Anterior cingulate cortex (tissue), 58 donors: ENCODE results near the gene TUFM.
"Not testable (repeated sequence)": the region's sequence is repeated elsewhere in the genome, so short reads cannot be mapped to it uniquely, and the experiment has no call there.

ENCODE experiments used
- DNase-seq, 58 donors: peaks; one replicate each; lab custom pipeline; 2025; lab: John Stamatoyannopoulos, UW

Gene TUFM

DNA sequence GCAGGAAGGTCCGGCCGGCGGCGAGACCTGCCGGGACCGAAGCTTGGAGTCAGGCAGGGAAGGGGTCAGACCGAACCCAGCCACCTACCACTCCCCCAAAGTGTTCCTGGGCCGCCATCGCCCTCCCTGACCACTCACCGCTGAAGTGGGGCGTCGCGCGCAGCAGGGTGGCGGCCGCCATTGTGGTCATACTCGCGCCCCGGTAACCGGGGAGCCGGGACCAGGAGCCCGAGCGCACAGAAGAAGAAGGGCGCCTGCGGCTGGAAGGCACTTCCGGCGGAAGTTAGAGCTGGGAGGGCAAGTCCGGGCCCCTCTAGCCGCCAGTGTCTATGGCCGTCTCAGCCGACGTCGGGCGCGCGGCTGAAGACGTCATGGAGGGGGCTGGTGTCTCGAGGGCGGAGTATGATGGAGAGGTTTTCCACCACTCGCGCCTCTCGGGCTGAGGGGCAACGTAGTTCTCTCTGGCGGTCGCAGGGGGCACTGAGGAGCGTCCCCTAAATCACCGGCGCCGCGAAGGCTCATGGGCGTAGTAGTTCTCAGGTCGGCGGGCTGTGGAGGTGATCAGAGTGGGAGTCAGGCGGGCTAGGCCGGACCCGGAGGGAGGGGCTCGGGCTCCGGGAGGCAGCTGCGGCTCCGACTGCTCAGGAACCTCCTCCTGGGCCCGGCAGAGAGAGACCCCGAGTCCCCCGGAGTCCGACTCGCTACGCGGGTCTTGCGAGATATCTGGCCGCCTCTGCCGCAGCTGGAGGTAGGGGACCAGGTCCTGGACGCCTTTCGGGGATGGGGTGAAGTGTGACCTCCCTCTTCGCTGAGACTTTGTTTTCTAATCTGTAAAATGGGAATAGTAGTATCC is at the start of gene TUFM:
Gene TUFM, minus strand, starts transcription at position 269 of the 853 bp plus-strand sequence. Its CDS starts 79 bp downstream, at position 190.
- DNase-seq: peak; percentile 87 to 100 (median 98)

DNA sequence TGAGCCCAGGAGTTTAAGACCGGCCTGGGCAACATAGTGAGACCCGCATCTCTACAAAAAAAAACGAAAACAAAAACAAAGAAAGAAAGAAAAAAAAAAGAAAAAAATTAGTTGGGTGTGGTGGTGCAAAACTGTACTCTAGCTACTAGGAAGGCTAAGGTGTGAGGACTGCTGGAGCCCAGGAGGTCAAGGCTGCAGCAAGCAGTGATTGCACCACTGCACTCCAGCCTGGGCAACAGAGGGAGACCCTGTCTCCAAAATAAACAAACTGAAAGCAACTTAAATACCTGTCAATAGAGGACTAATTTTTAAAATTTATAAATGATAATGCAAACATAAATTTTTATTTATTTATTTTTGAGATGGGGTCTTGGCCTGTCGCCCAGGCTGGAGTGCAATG is 49.5 kb upstream of the TUFM start:
- no peak for DNase-seq

DNA sequence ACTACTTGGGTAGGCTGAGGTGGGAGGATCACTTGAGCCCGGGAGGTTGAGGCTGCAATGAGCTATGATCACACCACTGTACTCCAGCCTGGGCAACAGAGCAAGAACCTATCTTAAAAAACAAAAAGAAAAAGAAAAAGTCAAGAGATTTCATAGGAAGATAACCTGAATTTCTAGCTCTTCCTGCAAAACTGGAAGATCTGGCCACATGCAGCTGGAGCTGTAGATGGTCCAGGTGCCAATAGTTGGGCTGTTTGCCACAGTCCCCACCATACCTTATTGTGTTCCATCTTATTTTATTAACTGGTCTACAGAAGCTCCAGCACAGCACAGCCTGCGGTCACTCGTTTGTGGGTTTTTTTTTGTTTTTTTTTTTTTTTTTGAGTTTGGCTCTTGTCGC is 47.1 kb upstream of the TUFM start:
- no peak for DNase-seq

DNA sequence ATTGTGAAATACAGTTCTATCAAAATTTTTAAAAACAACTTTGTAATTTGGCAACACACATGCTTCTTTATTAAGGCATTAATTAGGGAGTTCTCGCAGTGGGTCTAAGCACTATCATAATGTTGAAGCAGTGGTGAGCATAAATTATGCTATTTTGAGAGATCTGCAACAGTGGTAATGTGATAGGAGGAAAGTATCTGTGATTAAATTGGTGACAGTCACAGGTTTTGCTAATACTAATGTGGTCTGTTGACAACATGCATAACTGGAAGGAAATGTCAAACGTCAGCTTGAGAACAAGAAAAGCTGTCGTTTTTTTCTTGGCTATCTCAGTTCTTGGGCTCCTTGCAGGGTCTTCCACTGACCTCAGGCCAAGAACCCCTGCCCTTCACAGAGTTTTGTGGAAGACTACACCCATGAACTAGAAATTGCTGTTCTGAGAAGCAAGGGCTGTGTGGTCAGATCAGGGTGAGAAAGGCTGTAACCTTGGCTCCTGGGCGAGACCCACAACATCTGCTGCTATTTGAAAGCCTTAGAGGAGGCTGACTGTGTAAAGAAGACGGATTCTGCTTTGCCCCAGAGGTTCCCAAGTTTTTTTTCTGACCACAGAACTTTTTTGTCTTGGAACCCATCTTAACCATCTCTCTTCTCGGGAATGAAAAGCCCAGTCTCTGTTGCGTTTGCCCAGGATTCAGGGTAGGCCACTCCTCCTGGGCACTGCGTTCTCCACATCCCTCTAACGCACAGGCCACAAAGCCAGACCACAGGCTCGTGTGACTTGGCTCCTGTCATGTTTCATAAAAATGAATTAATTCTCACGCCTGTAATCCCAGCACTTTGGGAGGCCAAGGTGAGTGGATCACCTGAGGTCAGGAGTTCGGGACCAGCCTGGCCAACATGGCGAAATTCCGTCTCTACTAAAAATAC is 46.1 kb upstream of the TUFM start:
- DNase-seq: no peak

DNA sequence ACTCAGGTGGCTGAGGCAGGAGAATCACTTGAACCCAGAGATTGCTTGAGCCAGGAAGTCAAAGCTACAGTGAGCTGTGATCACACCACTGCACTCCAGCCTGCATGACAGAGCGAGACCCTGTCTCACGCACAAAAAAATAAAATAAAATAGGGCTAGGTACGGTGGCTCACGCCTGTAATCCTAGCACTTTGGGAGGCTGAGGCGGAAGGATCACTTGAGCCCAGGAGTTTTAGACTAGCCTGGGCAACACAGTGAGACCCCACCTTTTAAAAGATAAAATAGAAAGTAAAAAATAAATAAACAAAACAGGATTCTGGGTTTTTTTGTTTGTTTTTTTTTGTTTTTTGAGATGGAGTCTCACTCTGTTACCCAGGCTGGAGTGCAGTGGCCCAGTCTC is 44.2 kb upstream of the TUFM start:
- DNase-seq: not testable (repeated sequence)

DNA sequence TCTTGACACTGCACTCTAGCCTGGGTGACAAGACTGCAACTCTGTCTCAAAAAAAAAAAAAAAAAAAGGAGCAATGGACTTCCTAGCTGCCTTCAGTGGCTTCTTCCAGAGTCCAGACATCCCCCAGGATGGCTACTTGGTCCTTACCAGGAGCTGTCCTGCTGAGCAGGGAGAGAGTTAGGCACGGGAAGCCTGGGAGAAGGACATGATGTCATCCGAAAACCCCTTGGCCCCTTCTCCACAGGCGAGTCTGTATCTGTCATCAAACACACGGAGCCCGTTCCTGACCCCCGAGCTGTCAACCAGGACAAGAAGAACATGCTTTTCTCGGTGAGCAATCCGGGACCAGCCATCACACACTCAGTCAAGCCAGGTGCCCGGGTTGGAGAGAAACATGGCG is 40.8 kb upstream of the TUFM start:
- no peak for DNase-seq

DNA sequence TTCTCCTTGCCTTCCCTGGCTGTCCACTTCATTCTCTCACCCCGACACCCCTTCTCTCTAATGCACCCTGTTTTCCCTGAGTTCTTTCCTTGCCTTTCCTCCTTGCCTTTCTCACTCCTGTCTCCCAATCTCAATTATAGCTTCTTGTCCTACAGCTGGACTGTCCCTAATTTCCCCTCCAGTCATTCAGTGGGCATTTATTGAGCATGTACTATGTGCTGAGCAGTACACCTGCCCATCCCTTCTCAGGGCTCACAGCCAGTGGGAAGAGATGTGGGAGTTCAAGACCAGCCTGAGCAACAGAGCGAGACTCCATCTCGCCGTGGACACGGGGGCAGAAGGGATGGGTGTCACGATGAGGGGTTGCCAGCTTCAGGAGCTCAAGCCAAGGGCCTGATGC is 37.9 kb upstream of the TUFM start:
- DNase-seq: no peak

DNA sequence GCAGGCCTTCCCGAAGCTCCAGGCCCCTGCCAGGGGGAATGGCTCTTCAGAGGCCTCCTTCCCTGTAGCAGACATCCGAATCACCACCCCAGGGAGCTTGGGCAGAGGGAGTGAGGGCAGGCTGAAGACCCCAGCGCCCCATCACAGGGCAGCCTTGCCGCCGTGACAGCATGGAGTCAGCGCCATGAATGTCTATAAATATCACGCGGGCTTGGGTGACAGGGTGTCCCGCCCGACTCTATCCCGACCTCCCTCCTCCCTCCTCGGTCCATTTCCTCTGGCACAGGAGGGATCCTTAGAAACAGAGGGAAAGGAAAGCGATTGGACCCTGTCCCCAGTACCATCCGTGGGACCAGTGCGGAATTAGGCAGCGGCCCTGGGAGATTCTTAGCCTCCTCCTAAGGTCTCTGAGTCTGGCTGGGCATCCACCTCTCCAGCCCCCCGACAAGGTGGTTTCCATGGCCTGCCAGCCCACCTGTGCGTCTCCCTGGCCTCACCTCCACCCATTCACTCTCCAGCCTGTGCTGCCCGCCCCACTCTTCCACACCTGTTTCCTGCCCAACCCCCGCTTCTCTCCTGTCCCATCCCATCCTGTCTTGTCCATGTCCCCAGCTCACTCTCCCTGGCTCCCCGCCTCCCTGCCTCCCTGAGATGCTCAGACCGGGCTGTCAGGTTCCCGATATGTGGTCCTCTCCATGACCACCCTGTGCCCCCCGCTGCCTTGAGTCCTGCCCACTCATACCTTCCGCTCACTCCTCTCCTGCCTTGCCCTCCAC is 37.3 kb upstream of the TUFM start:
- no peak for DNase-seq

DNA sequence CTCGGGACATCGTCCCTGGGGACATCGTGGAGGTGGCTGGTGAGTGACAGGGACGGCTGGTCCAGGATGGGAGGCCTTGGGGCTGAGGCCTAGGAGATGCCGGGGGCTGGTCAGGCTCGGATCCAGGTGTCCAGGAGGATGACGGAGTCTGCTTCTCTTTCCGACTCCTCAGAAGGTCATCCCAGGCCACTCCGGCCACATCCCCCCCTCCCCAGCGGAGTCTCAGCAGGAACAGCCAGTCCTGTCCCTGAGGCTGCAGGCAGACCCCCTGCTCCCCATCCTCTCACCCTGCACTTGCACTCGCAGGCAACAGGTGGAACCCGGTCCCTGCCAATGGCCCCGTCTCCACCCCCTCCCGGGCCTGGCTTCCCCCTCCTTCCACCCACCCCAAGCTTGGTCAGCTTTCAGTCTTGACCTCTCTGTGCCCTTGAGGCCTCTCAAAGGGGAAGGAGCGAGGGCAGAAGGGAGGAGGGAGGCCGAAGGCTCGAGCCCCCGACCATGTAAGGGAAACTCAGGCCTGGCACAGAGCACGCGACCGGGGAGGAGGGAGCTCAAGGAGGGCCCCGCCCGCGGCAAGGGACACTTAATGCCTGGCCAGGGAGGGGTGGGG is 36.5 kb upstream of the TUFM start:
- no peak for DNase-seq

DNA sequence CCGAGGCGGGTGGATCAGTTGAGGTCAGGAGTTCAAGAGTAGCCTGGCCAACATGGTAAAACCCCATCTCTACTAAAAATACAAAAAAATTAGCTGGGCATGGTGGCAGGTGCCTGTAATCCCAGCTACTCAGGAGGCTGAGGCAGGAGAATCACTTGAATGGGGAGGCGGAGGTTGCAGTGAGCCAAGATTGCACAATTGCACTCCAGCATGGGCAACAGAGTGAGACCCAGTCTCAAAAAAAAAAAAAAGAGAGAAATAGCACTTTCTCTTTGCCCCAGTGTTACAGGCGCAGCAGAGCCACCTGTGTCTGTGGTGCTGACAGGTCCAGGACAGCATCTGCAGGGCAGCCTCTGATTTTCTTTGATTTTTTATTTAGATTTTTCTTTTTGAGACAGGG is 35.4 kb upstream of the TUFM start:
- DNase-seq: not testable (repeated sequence)

DNA sequence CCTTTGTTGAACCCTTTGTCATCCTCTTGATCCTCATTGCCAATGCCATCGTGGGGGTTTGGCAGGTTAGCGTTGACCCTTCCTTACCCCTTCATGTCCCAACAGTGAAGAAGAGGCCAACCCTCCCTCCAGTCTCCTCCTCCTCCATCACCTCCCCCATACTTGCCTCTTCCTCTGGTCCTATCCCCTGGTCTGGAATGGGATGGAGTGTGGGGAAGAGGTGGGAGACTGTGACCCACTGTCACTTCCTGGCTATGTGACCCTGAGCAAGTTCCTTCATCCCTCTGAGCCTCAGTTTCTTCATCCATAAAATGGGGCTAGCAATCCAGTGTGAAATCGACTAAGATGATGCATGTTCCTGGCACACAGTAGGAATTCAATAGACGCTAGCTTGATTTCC is 34.8 kb upstream of the TUFM start:
- DNase-seq: no peak

DNA sequence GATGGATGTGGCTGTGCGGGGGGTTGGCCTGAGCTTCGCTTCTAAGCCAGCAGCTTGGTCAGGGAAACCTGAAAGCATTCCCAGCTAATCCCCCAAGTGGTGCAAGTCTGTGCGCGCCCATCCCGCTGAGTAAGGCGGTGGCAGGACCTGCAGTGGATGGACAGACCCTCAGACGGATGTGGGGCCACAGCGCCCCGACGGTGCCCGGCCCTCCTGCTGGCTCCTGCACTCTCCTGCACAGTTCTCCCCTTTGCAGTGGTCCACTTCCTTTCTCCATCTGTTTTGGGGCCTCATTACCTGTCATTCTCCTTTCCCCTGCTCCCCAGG is 34.4 kb upstream of the TUFM start:
- no peak for DNase-seq

DNA sequence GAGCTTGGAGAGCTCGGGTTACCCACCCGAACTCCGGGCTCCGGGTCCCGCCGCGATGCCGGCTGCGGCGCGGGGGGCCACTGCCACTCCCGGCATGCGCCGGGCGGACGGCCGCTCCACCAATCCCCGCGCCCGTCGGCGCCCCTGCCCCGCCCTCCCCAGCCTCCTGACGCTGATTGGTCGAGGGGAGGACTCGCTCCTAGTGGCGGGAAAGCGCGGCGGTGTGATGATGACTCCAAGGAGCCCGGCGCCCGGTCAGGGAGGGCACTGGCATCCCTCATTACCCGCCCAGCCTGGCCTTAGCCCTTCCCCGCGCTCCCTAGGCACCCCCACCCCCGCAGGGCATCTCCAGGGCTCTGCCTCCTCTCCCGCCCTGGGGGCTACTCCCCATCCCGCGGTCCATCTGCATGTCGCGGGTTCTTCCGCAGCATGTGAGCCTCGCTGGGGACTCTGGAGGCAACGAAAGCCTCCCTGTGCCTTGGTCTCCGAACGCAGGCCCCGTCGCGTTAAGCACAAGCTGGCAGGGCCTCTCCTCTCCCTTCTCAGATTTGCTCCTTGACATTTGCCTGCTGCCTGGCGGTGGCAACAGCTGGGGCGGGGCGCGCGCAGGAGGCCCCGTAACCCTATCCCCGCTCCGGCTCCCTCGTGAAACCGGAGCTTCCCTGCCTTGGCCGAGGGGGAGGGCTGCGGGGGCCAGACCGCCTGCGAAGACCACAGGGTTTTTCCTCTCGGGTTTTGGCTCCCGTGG is 33.9 kb upstream of the TUFM start:
- peak; percentile 31 to 87 (median 78) for DNase-seq

DNA sequence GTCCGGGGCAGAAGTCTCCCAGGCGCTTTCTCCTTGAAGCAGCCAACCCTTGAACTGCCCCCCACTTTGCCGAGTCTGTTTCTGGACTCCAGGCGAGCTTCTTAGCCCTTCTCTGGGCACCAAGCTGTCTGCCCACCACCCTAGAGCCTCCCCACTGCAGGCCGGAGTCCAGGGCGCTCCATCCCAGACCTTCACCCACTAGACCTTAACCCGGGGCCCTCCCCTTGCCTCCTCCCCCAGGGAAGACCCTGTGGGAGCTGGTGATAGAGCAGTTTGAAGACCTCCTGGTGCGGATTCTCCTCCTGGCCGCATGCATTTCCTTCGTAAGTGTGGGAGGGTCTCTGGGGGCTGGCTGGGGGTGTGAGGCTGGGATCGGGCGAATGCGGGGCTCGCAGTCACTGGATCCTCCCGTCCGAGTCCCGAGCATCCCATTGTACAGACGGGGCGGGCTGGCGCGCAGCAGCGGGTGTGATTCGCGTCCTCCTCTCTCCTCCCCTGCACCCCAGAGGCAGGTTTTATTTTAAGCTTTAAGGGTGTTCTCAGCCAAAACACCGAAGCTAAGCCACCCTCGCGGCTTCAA is 33.2 kb upstream of the TUFM start:
- DNase-seq: peak in 2 of 58 donors; percentile 57 to 59

DNA sequence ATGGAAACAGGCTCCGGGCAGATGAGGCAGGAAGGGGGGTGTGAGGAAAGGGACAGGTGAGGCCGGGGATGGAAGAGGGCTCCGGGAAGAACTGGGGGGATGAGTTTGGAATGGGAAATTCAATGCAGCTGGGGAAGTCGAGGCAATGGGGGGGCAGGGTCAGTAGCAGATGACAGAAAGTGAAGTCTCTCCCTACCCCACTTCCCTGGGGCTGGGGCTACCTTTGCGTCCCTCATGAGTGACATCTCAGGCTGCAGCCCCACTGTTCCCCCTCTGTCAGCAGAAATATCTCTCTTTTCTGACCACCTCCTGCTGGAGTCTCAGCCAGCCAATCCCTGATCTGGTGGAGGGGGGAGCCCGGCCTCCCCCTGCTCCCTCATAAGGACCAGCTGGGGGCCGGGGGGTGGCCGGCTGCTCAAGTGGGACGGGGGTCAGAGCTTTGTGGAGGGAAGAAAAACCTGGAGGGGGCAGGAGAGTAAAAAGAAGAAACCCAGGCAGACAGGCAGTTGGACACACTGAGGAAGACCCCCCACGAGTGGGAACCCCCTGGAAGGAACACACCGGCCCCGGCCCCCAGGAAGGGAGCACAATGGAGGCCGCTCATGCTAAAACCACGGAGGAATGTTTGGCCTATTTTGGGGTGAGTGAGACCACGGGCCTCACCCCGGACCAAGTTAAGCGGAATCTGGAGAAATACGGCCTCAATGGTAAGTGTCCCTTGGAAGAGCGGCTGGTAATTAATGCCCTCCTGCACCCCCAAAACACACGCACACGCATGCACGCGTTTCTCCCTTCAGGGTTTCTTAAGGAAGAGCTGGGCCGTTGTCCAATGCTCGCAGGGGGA is 32.2 kb upstream of the TUFM start, which contains the start of gene ATP2A1:
Gene ATP2A1, plus strand, starts transcription at position 406 of the 844 bp plus-strand sequence. Its CDS starts 184 bp downstream, at position 590.
- DNase-seq: no peak

DNA sequence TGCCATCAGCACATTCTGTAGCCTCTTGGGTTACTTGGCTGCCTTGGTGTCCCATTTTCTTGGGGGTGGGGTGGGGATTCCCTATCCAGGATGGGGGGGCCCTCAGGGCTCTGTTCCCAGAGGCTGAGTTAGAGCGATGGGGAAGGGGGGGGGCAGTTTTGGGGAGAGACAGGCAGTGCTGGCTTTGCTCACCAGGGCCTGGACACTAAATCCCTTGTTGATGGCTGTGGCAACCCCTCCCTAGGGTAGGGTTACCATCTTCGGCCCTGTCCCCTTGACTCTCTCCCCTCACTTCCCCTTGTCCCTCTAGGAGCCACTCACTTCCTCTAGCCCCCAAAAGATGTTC is 31.5 kb upstream of the TUFM start:
- no peak for DNase-seq

DNA sequence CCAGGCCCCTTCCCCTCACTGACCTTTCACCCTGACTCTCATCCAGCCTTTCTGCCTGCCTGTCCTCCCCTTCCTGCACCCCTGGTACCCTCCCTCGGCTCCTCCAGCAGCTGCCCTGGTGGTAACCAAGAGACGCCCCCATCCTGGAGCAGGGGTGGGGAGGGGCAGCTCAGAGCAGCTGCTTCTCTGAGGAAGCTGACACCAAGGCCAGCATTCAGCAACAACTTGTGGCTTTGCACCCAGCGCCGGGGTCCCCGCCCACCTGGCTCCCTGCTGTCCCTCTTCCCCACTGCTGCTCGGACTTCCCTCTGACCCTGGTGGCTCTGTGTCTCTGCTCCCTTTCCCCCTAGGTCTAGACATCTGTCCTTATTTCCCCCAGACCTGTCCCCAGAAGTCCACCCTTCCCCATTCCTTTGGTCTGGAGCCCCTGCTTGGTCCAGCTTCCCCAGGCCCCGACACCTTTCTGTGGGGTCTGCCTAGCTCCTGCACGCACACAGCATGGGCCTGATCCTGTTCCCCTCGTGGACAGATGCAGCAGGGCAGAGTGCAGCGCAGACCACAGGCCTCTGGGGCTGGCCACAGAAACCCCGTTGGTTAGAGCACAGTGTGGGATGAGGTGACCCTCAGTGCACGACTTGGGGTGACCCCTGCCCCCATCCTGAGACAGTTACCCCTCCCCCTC is 31.0 kb upstream of the TUFM start:
- no peak for DNase-seq
